ENCODE measurements around the gene PHF20. TPM values are rescaled to one million over a fixed set of nuclear protein-coding genes. Genes with fewer than 3 reads are reported as not detected.

PHF20 gene
- total RNA-seq, 1 experiment from 2014 or later = 65.8 TPM

GRCh38 chr20:35796571-35796970 is 24.8 kb downstream of the PHF20 start (continued):
- no peak for TF ChIP-seq ARID4B (CRISPR knock-in tag; IDR thresholded peaks at IDR 0.05; ENCODE audit: borderline replicate concordance)

- ChIA-PET CTCF (interaction anchor here (1.2 kb wide), 1 partner anchor 191 kb away, joined by 7 read pairs; no protein-coding TSS in a partner anchor), POLR2A (no interaction called here)
- Mint-ChIP-seq H3K9me3 (no peaks in the 10 kb centered on the region), H3K27ac (peak overlapping the region; percentile 58), H3K4me3 (no peak overlapping the region), H3K4me1 (no peaks in the 10 kb centered on the region), H3K36me3 (peaks cover 25% of the 10 kb centered on the region), H3K27me3 (ENCODE audit: low read depth) (no peaks in the 10 kb centered on the region)
- TF ChIP-seq MAX (CRISPR knock-in tag; IDR thresholded peaks at IDR 0.05) = no peak
- TF ChIP-seq ELF4 (CRISPR knock-in tag; IDR thresholded peaks at IDR 0.05; ENCODE audit: low read depth) = no peak
- no peak for TF ChIP-seq NFATC4 (CRISPR knock-in tag; IDR thresholded peaks at IDR 0.05)
- TF ChIP-seq ZNF263 (CRISPR knock-in tag; IDR thresholded peaks at IDR 0.05; ENCODE audit: low read depth) = no peak
- TF ChIP-seq SMAD3 (CRISPR knock-in tag; IDR thresholded peaks at IDR 0.05; ENCODE audit: borderline replicate concordance) = no peak
- TF ChIP-seq, protein P1, sequence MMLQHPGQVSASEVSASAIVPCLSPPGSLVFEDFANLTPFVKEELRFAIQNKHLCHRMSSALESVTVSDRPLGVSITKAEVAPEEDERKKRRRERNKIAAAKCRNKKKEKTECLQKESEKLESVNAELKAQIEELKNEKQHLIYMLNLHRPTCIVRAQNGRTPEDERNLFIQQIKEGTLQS (CRISPR knock-in tag; conservative IDR thresholded peaks at IDR 0.05) = no peak
- TF ChIP-seq, protein P2, sequence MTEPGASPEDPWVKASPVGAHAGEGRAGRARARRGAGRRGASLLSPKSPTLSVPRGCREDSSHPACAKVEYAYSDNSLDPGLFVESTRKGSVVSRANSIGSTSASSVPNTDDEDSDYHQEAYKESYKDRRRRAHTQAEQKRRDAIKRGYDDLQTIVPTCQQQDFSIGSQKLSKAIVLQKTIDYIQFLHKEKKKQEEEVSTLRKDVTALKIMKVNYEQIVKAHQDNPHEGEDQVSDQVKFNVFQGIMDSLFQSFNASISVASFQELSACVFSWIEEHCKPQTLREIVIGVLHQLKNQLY (CRISPR knock-in tag; IDR thresholded peaks at IDR 0.05) = no peak
- ATAC-seq (no peak), DNase-seq (ENCODE audit: low spot score) (no peak)
Observed at GRCh38 chr20:35801865-35802264, 30.1 kb downstream of the PHF20 start.

DNA sequence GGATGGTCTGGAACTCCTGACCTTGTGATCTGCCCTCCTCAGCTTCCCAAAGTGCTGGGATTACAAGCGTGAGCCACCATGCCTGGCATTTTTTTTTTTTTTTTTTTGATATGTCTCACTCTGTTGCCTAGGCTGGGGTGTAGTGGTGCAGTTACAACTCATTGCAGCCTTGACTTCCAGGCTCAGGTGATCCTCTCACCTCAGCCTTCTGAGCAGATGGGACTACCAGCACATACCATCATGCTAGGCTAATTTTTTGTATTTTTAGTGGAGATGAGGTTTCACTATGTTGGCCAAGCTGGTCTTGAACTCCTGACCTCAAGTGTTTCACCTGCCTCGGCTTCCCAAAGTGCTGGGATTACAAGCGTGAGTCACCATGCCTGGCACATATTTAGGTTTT is 34.3 kb downstream of the PHF20 start:
- Mint-ChIP-seq H3K9me3 (no peaks in the 10 kb centered on the region), H3K27me3 (ENCODE audit: low read depth) (no peaks in the 10 kb centered on the region), H3K27ac (no peak overlapping the region), H3K4me3 (no peak overlapping the region), H3K4me1 (peaks cover 3% of the 10 kb centered on the region), H3K36me3 (peaks cover 32% of the 10 kb centered on the region)
- ATAC-seq (no peak), DNase-seq (ENCODE audit: low spot score) (no peak)
- TF ChIP-seq ZNF396 (CRISPR knock-in tag; IDR thresholded peaks at IDR 0.05; ENCODE audit: borderline replicate concordance) = no peak
- TF ChIP-seq NR2C2 (CRISPR knock-in tag; IDR thresholded peaks at IDR 0.05) = no peak
- no peak for TF ChIP-seq NR3C1 (CRISPR knock-in tag; conservative IDR thresholded peaks at IDR 0.05; ENCODE audit: low read depth)
- TF ChIP-seq TEAD4 (CRISPR knock-in tag; IDR thresholded peaks at IDR 0.05) = no peak
- no peak for TF ChIP-seq E2F1 (CRISPR knock-in tag; IDR thresholded peaks at IDR 0.05)
- TF ChIP-seq CREB1 (CRISPR knock-in tag; IDR thresholded peaks at IDR 0.05) = no peak
- no peak for TF ChIP-seq ZNF232 (CRISPR knock-in tag; IDR thresholded peaks at IDR 0.05)
- TF ChIP-seq GTF2I (CRISPR knock-in tag; conservative IDR thresholded peaks at IDR 0.05) = no peak
- no peak for TF ChIP-seq NFATC4 (CRISPR knock-in tag; IDR thresholded peaks at IDR 0.05)
- ChIA-PET POLR2A (interaction anchor here (0.7 kb wide), 1 partner anchor 35 kb away, joined by 4 read pairs; no protein-coding TSS in a partner anchor), CTCF (no interaction called here)
